Measurements from ENCODE around the gene AP3B1.

The AP3B1 gene

GRCh38 chr5:78268356-78268755 lies 26.1 kb downstream of the AP3B1 start:
- H3K4me3 ChIP-seq (ENCODE audit: low read depth, low read length) = no peak overlapping the region
- no peak for TF ChIP-seq CTCF (IDR thresholded peaks at IDR 0.05; ENCODE audit: low read depth, low read length)

DNA sequence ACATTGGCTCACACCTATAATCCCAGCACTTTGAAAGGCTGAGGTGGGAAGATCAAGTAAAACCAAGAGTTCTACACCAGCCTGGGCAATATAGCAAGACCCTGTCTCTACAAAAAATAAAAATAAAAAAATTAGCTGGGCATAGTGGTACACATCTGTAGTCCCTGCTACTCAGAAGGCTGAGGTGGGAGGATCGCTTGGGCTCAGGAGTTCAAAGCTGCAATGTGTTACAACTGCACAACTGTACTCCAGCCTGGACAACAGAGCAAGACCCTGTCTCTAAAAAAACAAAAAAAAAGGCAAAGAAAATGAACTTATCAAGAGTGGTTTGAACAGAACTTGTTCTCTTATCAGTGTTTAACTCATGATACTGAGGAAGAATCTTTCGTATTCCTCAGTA lies 29.3 kb downstream of the AP3B1 start:
- no peak for TF ChIP-seq CTCF (IDR thresholded peaks at IDR 0.05; ENCODE audit: low read depth, low read length)

GRCh38 chr5:78264600-78264999 lies 29.9 kb downstream of the AP3B1 start:
- H3K4me3 ChIP-seq (ENCODE audit: low read depth, low read length) = no peak overlapping the region
- no peak for TF ChIP-seq CTCF (IDR thresholded peaks at IDR 0.05; ENCODE audit: low read depth, low read length)

More for the DNA sequence above, 29.3 kb downstream of the AP3B1 start:
- H3K4me3 ChIP-seq (ENCODE audit: low read depth, low read length) = no peak overlapping the region

DNA sequence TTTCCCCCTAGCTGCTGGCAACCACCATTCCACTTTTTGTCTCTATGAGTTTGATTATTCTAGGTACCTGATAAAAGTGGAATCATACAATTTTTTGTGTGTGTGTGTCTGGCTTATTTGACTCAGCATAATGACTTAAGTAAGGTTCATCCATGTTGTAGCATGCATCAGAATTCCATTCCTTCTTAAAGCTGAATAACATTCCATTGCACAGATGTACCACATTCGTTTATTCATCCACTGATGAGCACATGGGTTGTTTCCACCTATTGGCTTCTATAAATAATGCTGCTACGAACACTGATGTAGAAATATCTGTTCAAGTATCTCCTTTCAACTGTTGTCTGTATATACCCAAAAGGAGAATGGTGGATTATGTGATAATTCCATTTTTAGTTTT lies 33.7 kb downstream of the AP3B1 start:
- no peak overlapping the region for H3K4me3 ChIP-seq (ENCODE audit: low read depth, low read length)
- TF ChIP-seq CTCF (IDR thresholded peaks at IDR 0.05; ENCODE audit: low read depth, low read length) = no peak

GRCh38 chr5:78253201-78253600 lies 41.3 kb downstream of the AP3B1 start:
- H3K4me3 ChIP-seq (ENCODE audit: low read depth, low read length) = no peak overlapping the region
- TF ChIP-seq CTCF (IDR thresholded peaks at IDR 0.05; ENCODE audit: low read depth, low read length) = no peak

DNA sequence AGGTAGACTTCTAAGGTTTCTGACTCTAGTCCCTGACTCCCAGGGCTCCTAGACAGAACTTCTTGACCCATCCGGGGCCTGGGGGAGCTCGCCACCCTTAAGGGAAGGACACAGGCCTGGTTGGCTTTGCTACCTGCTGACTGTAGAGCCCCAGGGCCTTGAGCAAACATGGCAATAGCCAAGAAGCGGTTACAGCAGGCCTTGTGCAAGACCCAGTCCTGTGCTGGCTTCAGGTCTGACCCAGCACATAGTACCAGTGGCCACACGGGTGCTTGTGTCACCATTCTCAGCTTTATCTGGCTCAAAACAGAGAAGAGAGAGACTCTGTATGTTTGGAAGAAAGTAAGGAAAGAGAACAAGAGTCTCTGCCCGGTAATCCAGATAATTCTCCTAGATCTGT lies 41.8 kb downstream of the AP3B1 start:
- no peak overlapping the region for H3K4me3 ChIP-seq (ENCODE audit: low read depth, low read length)
- no peak for TF ChIP-seq CTCF (IDR thresholded peaks at IDR 0.05; ENCODE audit: low read depth, low read length)

GRCh38 chr5:78251663-78252284 lies 42.7 kb downstream of the AP3B1 start:
- TF ChIP-seq CTCF (IDR thresholded peaks at IDR 0.05; ENCODE audit: low read depth, low read length) = no peak
- no peak overlapping the region for H3K4me3 ChIP-seq (ENCODE audit: low read depth, low read length)
